ENCODE data around the gene EPHA8. TPM values are rescaled to one million over a fixed set of nuclear protein-coding genes. Genes with fewer than 3 reads are reported as not detected.

Gene EPHA8
- total RNA-seq, 2 experiments from 2014 or later, result not detected

DNA sequence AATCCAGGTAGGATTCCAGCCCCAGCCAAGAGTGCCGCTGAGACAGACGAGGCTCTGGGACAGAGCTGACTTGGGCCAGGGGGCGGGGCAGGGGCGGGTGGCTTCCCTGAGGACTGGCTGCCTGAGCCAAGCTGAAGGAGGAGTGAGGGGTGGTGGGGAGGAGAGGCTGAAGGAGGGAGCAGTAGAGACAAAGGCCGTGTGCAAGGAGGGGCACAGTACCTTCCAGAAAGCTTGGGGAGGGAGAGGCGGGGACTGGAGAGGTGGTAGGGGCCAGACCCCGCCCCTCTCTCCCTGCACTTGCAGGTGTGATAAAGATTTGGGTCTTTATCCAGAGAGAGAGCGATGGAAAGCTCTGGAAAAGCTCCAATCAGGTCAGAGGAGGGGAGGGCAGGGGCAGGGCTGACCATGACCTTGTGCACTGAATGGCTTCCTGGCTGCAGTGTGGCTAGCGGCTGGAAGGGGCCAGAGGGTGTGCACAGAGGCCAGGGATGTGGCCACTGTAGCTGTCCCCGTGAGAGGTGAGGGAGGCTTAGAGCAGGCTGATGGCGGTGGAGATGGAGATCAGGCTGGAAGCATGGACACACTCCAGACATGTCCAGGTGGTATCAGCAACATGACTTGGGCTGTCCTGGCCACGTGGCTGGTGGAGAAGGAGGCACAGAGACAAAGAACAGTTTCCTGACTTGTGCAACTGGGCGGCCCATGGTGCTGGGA, 6.7 kb upstream of the EPHA8 start:
- POLR2A ChIA-PET, result no interaction called here
- CTCF ChIA-PET, result no interaction called here
- Mint-ChIP-seq H3K27me3 (peaks cover 60% of the 10 kb centered on the region), H3K4me3 (no peak overlapping the region), H3K27ac (no peak overlapping the region), H3K4me1 (ENCODE audit: low read depth) (no peaks in the 10 kb centered on the region), H3K36me3 (no peaks in the 10 kb centered on the region), H3K9me3 (no peaks in the 10 kb centered on the region)
- intact Hi-C loops (cut with micrococcal nuclease), result no loop called here
- no peak for DNase-seq

- intact Hi-C loops (cut with micrococcal nuclease), result no loop called here
- Mint-ChIP-seq H3K36me3 (no peaks in the 10 kb centered on the region), H3K4me3 (no peak overlapping the region), H3K27ac (no peak overlapping the region), H3K27me3 (peaks cover 68% of the 10 kb centered on the region), H3K9me3 (no peaks in the 10 kb centered on the region), H3K4me1 (ENCODE audit: low read depth) (no peaks in the 10 kb centered on the region)
- CTCF ChIA-PET, result no interaction called here
- no peak for DNase-seq
- POLR2A ChIA-PET, result no interaction called here
Measured at GRCh38 chr1:22557341-22557950, 5.8 kb upstream of the EPHA8 start.

DNA sequence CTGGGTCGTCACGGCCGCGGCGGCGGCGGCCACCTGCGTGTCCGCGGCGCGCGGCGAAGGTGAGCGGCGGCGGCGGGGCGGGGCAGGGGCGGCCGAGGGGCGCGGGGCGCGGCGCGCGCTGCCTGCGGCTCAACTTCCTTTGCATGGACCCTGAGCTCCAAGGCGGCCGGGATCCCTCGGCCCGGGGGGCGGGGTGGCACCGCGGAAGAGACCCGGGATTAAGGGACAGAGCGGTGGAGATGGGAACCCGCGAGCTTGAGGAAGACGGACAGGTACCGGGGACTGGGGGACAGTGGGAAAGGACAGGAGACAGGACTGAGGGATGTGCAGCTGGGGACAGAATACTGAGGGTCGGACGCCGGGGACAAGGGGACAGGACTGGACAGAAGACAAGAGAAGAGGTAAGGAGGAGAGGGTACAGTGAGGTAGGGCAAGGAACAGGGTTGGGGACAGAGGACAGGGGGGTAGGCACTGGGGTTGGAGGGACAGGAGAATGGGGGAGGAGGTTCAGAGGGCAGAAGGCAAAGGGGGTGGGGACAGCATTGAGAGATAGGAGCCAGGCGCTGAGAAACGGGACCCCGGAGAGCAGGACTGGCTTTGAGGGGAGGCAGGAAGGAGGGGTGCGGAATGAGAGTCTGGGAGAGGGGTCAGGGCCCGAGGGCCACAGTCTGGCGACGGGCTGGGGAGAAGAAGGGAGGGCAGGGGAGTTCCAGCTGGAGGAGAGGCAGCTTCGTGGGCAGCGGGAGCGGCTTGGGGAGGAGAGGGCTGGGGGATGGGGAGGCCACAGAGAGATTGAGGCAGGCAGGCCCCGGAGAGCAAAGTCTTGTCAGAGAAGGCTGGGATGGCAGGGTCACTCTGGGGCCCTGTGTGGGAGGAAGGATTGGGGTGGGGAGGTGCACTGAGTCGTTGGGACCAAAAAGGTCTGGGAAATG, 648 bp downstream of the EPHA8 start:
- H3K4me1 Mint-ChIP-seq (ENCODE audit: low read depth), result peaks cover 2% of the 10 kb centered on the region
- no peak for DNase-seq
- intact Hi-C loops (cut with micrococcal nuclease), result no loop called here
- ChIA-PET POLR2A (no interaction called here), CTCF (no interaction called here)
- H3K9me3 Mint-ChIP-seq, result no peaks in the 10 kb centered on the region
- no peak overlapping the region for H3K27ac Mint-ChIP-seq
- H3K36me3 Mint-ChIP-seq, result no peaks in the 10 kb centered on the region
- H3K4me3 Mint-ChIP-seq, result no peak overlapping the region
- peaks cover 51% of the 10 kb centered on the region for H3K27me3 Mint-ChIP-seq

- intact Hi-C loops (cut with micrococcal nuclease), result no loop called here
- CTCF ChIA-PET, result no interaction called here
- Mint-ChIP-seq H3K36me3 (no peaks in the 10 kb centered on the region), H3K27ac (no peak overlapping the region), H3K27me3 (peaks cover 33% of the 10 kb centered on the region), H3K9me3 (no peaks in the 10 kb centered on the region), H3K4me3 (no peak overlapping the region), H3K4me1 (ENCODE audit: low read depth) (peaks cover 2% of the 10 kb centered on the region)
- DNase-seq, result no peak
- POLR2A ChIA-PET, result no interaction called here
Measured at GRCh38 chr1:22566161-22566560, 2.9 kb downstream of the EPHA8 start.

DNA sequence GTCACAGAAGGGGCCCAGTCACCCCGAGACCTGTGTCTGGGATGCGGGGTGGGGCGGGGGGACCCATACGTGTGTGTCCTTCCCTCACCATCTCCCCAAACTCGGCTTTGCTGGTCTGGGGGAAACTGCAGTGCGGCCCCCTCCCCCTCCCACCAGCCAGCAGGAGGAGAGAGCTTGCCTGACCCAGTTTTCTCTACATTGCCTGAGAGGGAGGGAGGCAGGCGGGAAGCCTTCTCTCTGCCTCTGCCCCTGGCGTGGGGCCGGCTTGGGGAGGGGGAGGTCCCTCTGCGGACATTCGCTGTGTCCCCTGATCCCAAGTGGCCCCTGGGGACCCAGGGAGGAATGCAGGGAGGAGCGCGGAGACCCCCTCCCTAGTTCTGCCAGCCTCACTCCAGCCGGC, 3.9 kb downstream of the EPHA8 start:
- CTCF ChIA-PET, result no interaction called here
- POLR2A ChIA-PET, result no interaction called here
- peaks cover 23% of the 10 kb centered on the region for H3K27me3 Mint-ChIP-seq
- no peaks in the 10 kb centered on the region for H3K36me3 Mint-ChIP-seq
- intact Hi-C loops (cut with micrococcal nuclease), result no loop called here
- no peak overlapping the region for H3K4me3 Mint-ChIP-seq
- H3K9me3 Mint-ChIP-seq, result no peaks in the 10 kb centered on the region
- DNase-seq, result no peak
- H3K27ac Mint-ChIP-seq, result no peak overlapping the region
- H3K4me1 Mint-ChIP-seq (ENCODE audit: low read depth), result peaks cover 2% of the 10 kb centered on the region

- Mint-ChIP-seq H3K4me3 (no peak overlapping the region), H3K9me3 (no peaks in the 10 kb centered on the region), H3K4me1 (ENCODE audit: low read depth) (peaks cover 2% of the 10 kb centered on the region), H3K36me3 (no peaks in the 10 kb centered on the region), H3K27ac (no peak overlapping the region), H3K27me3 (peaks cover 19% of the 10 kb centered on the region)
- POLR2A ChIA-PET, result no interaction called here
- DNase-seq, result no peak
- CTCF ChIA-PET, result no interaction called here
- intact Hi-C loops (cut with micrococcal nuclease), result no loop called here
Measured at GRCh38 chr1:22567994-22568393, 4.7 kb downstream of the EPHA8 start.

DNA sequence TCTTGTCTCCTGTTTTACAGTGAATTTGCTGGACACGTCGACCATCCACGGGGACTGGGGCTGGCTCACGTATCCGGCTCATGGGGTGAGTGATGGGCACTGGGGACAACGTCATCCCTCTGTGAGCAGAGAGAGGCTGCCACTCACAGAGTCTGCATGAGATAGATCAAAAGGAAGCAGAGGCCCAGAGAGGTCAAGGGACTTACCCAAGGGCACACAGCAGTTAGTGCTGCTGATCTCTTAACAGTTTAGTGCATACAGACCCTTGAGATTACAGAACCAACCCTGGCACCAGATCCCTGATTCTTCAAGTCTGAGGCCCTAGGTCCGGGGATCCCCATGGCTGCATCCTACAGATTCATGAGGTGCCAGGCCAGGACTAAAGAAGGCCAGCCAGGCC, 6.0 kb downstream of the EPHA8 start:
- POLR2A ChIA-PET, result no interaction called here
- H3K36me3 Mint-ChIP-seq, result no peaks in the 10 kb centered on the region
- intact Hi-C loops (cut with micrococcal nuclease), result no loop called here

DNA sequence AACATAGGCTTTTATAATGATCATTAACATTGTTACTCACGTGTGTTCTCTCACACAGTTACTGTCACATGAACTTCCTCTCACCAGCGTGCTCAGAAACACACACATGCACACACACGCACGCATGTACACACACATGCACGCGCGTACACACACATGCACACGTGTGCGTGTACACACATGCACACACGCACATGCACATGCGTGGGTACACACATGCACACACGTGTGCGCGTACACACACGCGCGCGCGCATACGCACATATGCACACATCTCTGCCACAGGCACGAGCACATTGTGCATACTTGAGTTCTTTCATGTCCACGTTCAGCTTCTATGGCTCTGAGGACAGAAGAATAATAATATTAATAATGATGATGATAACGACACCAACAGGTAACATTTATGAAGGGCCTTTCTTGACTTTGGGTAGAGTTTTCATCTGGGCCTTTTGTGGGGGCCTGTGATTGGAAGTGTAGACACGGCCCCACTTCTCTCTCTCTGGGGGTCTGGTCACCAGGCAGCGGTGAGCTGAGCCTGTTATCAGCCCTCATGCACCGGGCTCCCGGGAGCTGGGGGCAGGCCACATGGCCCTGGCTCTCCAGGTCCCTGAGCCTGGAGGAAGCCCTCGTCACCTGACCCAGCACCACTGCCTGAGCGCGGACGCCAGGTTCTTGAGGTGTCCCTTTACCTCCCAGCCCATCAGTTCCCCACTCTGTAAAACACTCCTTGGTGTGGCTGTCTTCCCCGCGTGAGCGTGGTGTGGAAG, 7.0 kb downstream of the EPHA8 start:
- intact Hi-C loops (cut with micrococcal nuclease), result no loop called here
- H3K9me3 Mint-ChIP-seq, result no peaks in the 10 kb centered on the region
- H3K36me3 Mint-ChIP-seq, result no peaks in the 10 kb centered on the region
- no peak overlapping the region for H3K27ac Mint-ChIP-seq
- no peak for DNase-seq
- H3K27me3 Mint-ChIP-seq, result peaks cover 9% of the 10 kb centered on the region
- ChIA-PET CTCF (no interaction called here), POLR2A (no interaction called here)
- no peak overlapping the region for H3K4me3 Mint-ChIP-seq
- H3K4me1 Mint-ChIP-seq (ENCODE audit: low read depth), result no peaks in the 10 kb centered on the region

More for the DNA sequence above, 6.0 kb downstream of the EPHA8 start:
- H3K4me1 Mint-ChIP-seq (ENCODE audit: low read depth), result no peaks in the 10 kb centered on the region
- H3K9me3 Mint-ChIP-seq, result no peaks in the 10 kb centered on the region
- no peak overlapping the region for H3K27ac Mint-ChIP-seq
- peaks cover 14% of the 10 kb centered on the region for H3K27me3 Mint-ChIP-seq
- no peak overlapping the region for H3K4me3 Mint-ChIP-seq
- CTCF ChIA-PET, result no interaction called here
- DNase-seq, result no peak

DNA sequence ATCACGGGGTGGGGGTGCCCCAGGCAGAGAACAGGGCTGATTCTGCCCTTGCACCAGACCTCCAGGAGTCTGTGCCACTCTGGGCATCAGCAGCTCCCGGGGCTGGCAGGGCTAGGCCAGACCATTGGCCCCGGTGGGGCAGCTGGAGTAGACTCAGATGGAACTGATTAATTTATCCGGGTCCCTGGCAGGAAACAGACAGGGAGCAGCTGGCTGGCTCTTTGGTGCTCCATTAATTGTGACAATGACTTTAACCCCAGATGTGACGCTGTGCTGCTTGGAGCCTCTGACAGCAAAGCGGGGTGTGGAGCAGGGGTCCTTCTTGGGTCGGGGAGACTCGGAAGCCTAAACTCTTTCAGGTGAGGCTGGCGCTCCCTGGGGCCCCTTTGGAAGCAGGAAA, 9.5 kb downstream of the EPHA8 start:
- Mint-ChIP-seq H3K9me3 (peaks cover 7% of the 10 kb centered on the region), H3K4me3 (no peak overlapping the region), H3K27ac (no peak overlapping the region), H3K4me1 (ENCODE audit: low read depth) (no peaks in the 10 kb centered on the region), H3K36me3 (no peaks in the 10 kb centered on the region), H3K27me3 (peaks cover 7% of the 10 kb centered on the region)
- no peak for DNase-seq
- intact Hi-C loops (cut with micrococcal nuclease), result no loop called here
- CTCF ChIA-PET, result no interaction called here
- POLR2A ChIA-PET, result no interaction called here

DNA sequence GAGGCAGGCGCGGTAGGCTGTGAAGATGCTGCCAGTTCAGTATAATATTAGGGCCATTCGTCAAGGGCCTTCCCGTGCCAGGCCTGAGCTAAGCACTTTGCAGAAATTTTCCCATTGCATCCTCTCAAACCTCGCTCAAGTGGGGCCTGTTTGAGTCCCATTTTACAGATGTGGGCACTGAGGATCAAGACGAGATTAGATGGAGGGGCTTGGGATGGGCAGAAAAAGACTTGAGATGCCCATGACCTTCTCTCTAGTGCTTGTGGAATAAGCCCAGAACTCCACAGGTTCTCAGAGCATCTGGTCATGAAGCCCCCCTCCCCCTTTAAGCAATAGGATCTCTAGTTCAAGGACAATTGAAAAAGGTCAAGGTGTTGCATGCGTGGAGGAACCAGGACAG, 9.9 kb downstream of the EPHA8 start:
- H3K27ac Mint-ChIP-seq, result no peak overlapping the region
- peaks cover 7% of the 10 kb centered on the region for H3K27me3 Mint-ChIP-seq
- no peak for DNase-seq
- no peaks in the 10 kb centered on the region for H3K36me3 Mint-ChIP-seq
- no peaks in the 10 kb centered on the region for H3K4me1 Mint-ChIP-seq (ENCODE audit: low read depth)
- ChIA-PET CTCF (no interaction called here), POLR2A (no interaction called here)
- intact Hi-C loops (cut with micrococcal nuclease), result no loop called here
- peaks cover 11% of the 10 kb centered on the region for H3K9me3 Mint-ChIP-seq
- H3K4me3 Mint-ChIP-seq, result no peak overlapping the region

- intact Hi-C loops (cut with micrococcal nuclease), result no loop called here
- H3K27me3 Mint-ChIP-seq, result peaks cover 7% of the 10 kb centered on the region
- CTCF ChIA-PET, result no interaction called here
Measured at GRCh38 chr1:22575532-22576149, 12.4 kb downstream of the EPHA8 start.

GRCh38 chr1:22576150-22576544, 12.9 kb downstream of the EPHA8 start:
- CTCF ChIA-PET, result no interaction called here

More at GRCh38 chr1:22575532-22576149, 12.4 kb downstream of the EPHA8 start:
- Mint-ChIP-seq H3K27ac (no peak overlapping the region), H3K9me3 (peaks cover 21% of the 10 kb centered on the region), H3K36me3 (no peaks in the 10 kb centered on the region), H3K4me1 (ENCODE audit: low read depth) (no peaks in the 10 kb centered on the region), H3K4me3 (no peak overlapping the region)
- POLR2A ChIA-PET, result no interaction called here
- DNase-seq, result no peak

More at GRCh38 chr1:22576150-22576544, 12.9 kb downstream of the EPHA8 start:
- Mint-ChIP-seq H3K36me3 (no peaks in the 10 kb centered on the region), H3K27ac (no peak overlapping the region), H3K4me1 (ENCODE audit: low read depth) (no peaks in the 10 kb centered on the region), H3K4me3 (no peak overlapping the region), H3K27me3 (peaks cover 7% of the 10 kb centered on the region), H3K9me3 (peaks cover 21% of the 10 kb centered on the region)
- POLR2A ChIA-PET, result no interaction called here
- intact Hi-C loops (cut with micrococcal nuclease), result no loop called here
- no peak for DNase-seq

All from activated CD4-positive, alpha-beta memory T cell treated with anti-CD3 and anti-CD28 coated beads for 36 hours (primary cell).